Sigmoid colon (tissue), 7 donors: Measurements from ENCODE around the gene NUP205. TPM values are rescaled to one million over a fixed set of nuclear protein-coding genes. Genes with fewer than 3 reads are reported as not detected.

ENCODE experiments used
- DNase-seq: peaks from one replicate; pipeline ENCODE4 v3.0.0-alpha.2; 2019
- H3K27ac ChIP-seq, 4 donors: fragments of 200-600 bp; sonication (generic); one replicate each; pipeline ENCODE4 v1.5.1; 2016 to 2019; ENCODE audit warnings: mild to moderate bottlenecking in 1 of 4
- H3K27me3 ChIP-seq, 3 donors: fragments of 200-600 bp; sonication (generic); one replicate each; pipeline ENCODE4 v1.5.1; 2019; ENCODE audit warnings: mild to moderate bottlenecking in 1 of 3
- H3K36me3 ChIP-seq, 4 donors: fragments of 200-600 bp; sonication (generic); one replicate each; pipeline ENCODE4 v1.5.1; 2016 to 2019
- H3K4me1 ChIP-seq, 4 donors: fragments of 200-600 bp; sonication (generic); one replicate each; pipeline ENCODE4 v1.5.1; 2017 to 2019
- H3K4me3 ChIP-seq, 4 donors: fragments of 200-600 bp; sonication (generic); one replicate each; pipeline ENCODE4 v1.5.1; 2017 to 2019; ENCODE audit warnings: mild to moderate bottlenecking in 2 of 4, moderate library complexity in 1 of 4
- H3K9me3 ChIP-seq, 4 donors: fragments of 200-600 bp in 3 of 4; sonication (generic) in 3 of 4; one replicate each; pipeline versions ENCODE4 v1.5.1 to v1.6.1; 2013 to 2019
- EP300 ChIP-seq, 4 donors: sonication (generic); formaldehyde crosslinking; IDR thresholded peaks; one replicate each; pipeline ENCODE4 v1.6.1; 2017; ENCODE audit warnings: antibody characterized with exemption in 4 of 4
- POLR2A ChIP-seq, 2 donors: fragments of 450-650 bp; IDR thresholded peaks; one replicate each; pipeline ENCODE4 v1.6.1; 2016; ENCODE audit warnings: antibody characterized with exemption in 2 of 2, mild to moderate bottlenecking in 2 of 2, moderate library complexity in 2 of 2
- POLR2AphosphoS5 ChIP-seq, 4 donors: sonication (generic); formaldehyde crosslinking; IDR thresholded peaks; one replicate each; pipeline ENCODE4 v1.6.1; 2017; ENCODE audit warnings: antibody characterized with exemption in 4 of 4
- WGBS, 2 donors: extraction: QIAGEN DNeasy Blood & Tissue Kit; methylation state at CpG; one replicate each; pipeline ENCODE4 v1.1.7; 2013; 5-methylcytosine and 5-hydroxymethylcytosine counted together
- intact Hi-C: fragments of 100-400 bp; cut with DNase I; formaldehyde crosslinking; loops from one replicate; pipeline ENCODE4 v1.15.1; 2023
- polyA plus RNA-seq, 3 donors: library from polyadenylated mRNA; stranded (reverse); fragments of 200-250 nt; gene quantifications; one replicate each; pipeline ENCODE4 v1.2.3, GENCODE V29; 2013
- total RNA-seq, 4 donors: library from RNA; depleted of rRNA; stranded (reverse); fragments of >200 nt; gene quantifications; one replicate each; pipeline ENCODE4 v1.1.0, GENCODE V29; 2016
- TF ChIP-seq, protein P1 (sequence below), 4 experiments: fragments of 450-650 bp in 3 of 4; fragments of 200-600 bp in 1 of 4; IDR thresholded peaks; one replicate each; pipeline ENCODE4 v1.5.1; 2016 to 2019; ENCODE audit warnings: antibody characterized with exemption in 4 of 4, mild to moderate bottlenecking in 3 of 4, moderate library complexity in 2 of 4
- donor health status: healthy with polysubstance abuse.
- donor health status: Bipolar disorder and iron deficiency.
- donor health status: healthy.

Gene NUP205
- total and polyA plus RNA-seq, 7 donors, result 9.5 to 37.5 (median 21.9) TPM

DNA sequence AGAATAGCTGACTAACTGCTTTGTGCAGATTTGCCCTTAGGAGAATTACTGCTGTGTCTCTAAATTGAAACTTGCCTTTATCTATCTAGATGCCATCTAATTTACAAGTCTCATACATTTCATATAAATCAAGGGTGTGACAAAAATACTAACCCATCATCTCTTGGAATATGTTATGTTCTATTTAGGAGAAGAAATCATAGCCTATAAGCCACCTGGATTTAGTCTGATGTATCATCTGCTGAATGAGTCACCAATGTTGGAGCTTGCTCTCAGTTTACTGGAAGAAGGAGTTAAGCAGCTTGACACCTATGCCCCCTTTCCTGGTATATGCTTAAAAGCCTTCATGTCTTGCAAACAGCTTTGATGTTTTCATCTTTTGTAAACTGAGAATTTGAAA lies 43.5 kb downstream of the NUP205 start:
- H3K4me1 ChIP-seq, result no peaks in the 10 kb centered on the region
- no peak overlapping the region for H3K27ac ChIP-seq
- H3K4me3 ChIP-seq, result no peak overlapping the region
- intact Hi-C loops, result no loop called here
- TF ChIP-seq POLR2A (IDR thresholded peaks at IDR 0.05) (no peak), POLR2AphosphoS5 (IDR thresholded peaks at IDR 0.05) (no peak), EP300 (IDR thresholded peaks at IDR 0.05) (no peak)
- TF ChIP-seq, protein P1, sequence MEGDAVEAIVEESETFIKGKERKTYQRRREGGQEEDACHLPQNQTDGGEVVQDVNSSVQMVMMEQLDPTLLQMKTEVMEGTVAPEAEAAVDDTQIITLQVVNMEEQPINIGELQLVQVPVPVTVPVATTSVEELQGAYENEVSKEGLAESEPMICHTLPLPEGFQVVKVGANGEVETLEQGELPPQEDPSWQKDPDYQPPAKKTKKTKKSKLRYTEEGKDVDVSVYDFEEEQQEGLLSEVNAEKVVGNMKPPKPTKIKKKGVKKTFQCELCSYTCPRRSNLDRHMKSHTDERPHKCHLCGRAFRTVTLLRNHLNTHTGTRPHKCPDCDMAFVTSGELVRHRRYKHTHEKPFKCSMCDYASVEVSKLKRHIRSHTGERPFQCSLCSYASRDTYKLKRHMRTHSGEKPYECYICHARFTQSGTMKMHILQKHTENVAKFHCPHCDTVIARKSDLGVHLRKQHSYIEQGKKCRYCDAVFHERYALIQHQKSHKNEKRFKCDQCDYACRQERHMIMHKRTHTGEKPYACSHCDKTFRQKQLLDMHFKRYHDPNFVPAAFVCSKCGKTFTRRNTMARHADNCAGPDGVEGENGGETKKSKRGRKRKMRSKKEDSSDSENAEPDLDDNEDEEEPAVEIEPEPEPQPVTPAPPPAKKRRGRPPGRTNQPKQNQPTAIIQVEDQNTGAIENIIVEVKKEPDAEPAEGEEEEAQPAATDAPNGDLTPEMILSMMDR (IDR thresholded peaks at IDR 0.05), result no peak
- H3K27me3 ChIP-seq, result no peaks in the 10 kb centered on the region
- H3K9me3 ChIP-seq, result no peaks in the 10 kb centered on the region
- DNase-seq, result no peak
- H3K36me3 ChIP-seq, result peaks cover 5 to 93% (median 13%) of the 10 kb centered on the region in 4 donors

DNA sequence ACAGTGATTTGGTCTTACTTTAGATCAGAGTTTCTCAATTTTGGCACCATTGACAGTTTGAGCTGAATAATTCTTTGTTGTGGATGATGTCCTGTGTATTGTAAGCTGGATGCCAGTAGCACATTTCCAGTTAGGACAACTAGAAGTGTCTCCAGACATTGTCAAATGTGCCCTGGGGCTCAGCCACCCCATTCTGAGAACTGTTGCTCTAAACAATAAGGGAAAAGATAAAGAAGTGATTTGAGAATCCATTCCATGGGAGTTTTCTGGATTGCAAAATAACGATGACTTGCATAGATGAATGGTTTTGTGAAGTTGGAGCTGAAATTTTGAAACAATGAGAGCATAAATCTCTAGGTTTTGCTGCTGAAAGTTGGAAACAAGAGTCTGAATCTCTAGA lies 44.6 kb downstream of the NUP205 start:
- Histone ChIP-seq H3K4me1 (no peaks in the 10 kb centered on the region), H3K9me3 (no peaks in the 10 kb centered on the region), H3K27ac (no peak overlapping the region), H3K36me3 (peaks cover 5 to 95% (median 17%) of the 10 kb centered on the region in 4 donors), H3K27me3 (no peaks in the 10 kb centered on the region), H3K4me3 (no peak overlapping the region)
- intact Hi-C loops, result no loop called here
- TF ChIP-seq POLR2A (IDR thresholded peaks at IDR 0.05) (no peak), POLR2AphosphoS5 (IDR thresholded peaks at IDR 0.05) (no peak), EP300 (IDR thresholded peaks at IDR 0.05) (no peak)
- TF ChIP-seq, protein P1 (IDR thresholded peaks at IDR 0.05), result no peak
- 91% methylated on average over 1 of the region's 1 CpG for WGBS, 2 donors
- no peak for DNase-seq

DNA sequence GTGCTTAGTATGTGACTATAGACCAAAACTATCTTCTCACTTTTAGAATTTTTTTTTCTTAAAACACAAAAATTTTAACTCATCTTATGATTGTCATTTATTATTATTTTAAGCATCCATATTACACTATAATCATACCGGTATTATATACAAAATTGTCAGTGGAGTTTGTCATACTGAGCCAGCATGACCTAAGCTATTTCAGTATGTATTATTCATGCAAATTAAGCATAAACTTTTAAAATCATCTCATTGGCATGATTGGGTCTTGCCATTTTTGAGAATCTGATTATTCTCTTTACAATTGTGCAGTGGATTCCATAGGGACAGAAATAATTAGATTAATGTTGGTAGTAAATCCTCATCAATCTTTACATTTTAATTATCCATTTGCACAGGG lies 58.4 kb downstream of the NUP205 start:
- Histone ChIP-seq H3K4me1 (peaks cover 0 to 4% (median 1%) of the 10 kb centered on the region in 4 donors), H3K4me3 (no peak overlapping the region), H3K36me3 (peaks cover 0 to 70% (median 29%) of the 10 kb centered on the region in 4 donors), H3K27ac (no peak overlapping the region), H3K9me3 (no peaks in the 10 kb centered on the region), H3K27me3 (no peaks in the 10 kb centered on the region)
- no peak for DNase-seq
- TF ChIP-seq EP300 (IDR thresholded peaks at IDR 0.05) (no peak), POLR2A (IDR thresholded peaks at IDR 0.05) (no peak), POLR2AphosphoS5 (IDR thresholded peaks at IDR 0.05) (no peak)
- TF ChIP-seq, protein P1 (IDR thresholded peaks at IDR 0.05), result no peak
- intact Hi-C loops, result no loop called here
- 96 to 98% methylated on average over 1 of the region's 1 CpG for whole genome bisulfite sequencing, 2 donors

DNA sequence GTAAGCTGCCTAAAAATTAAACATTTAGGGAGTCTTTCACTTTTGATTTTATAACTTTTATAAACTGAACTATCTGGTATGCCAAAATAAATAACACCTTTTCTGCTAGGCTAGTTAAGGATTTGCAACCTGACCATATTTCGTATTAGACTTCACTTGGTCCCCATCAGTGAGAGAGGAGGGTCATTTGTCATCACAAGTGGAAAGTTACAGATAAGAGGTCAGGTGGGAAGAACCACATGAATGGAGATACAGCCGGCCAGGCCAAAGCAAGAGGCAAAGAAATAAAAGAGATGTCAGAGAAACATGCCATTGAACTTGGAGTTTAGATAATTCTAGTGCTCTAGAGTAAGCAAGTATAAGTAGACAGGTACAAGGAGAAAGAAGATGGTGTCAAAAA lies 60.1 kb downstream of the NUP205 start:
- Histone ChIP-seq H3K36me3 (peaks cover 0 to 57% (median 30%) of the 10 kb centered on the region in 4 donors), H3K4me3 (no peak overlapping the region), H3K9me3 (no peaks in the 10 kb centered on the region), H3K4me1 (peaks cover 0 to 9% (median 3%) of the 10 kb centered on the region in 4 donors), H3K27ac (no peak overlapping the region), H3K27me3 (no peaks in the 10 kb centered on the region)
- TF ChIP-seq POLR2A (IDR thresholded peaks at IDR 0.05) (no peak), POLR2AphosphoS5 (IDR thresholded peaks at IDR 0.05) (no peak), EP300 (IDR thresholded peaks at IDR 0.05) (no peak)
- TF ChIP-seq, protein P1 (IDR thresholded peaks at IDR 0.05), result no peak
- DNase-seq, result no peak
- WGBS, 2 donors, result 68 to 95% methylated on average over 2 of the region's 2 CpGs
- intact Hi-C loops, result no loop called here

DNA sequence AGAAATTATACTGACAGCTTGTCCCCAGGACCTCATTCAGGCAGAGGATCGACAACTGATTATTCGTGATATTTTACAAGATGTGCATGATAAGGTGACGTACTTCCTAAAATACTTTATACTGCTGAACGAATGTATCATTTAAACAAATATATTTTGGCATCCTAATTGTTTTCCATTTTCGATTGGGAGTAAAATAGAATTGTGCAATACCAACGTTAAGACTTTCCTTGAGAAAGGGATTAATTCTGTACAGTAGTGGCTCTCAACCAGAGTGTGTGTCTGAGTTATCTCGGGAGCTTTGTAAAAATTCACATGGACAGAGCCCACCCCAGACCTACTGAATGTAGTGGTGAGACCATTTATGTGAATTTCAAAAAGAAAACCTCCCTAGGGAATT lies 60.8 kb downstream of the NUP205 start:
- intact Hi-C loops, result no loop called here
- Histone ChIP-seq H3K36me3 (peaks cover 0 to 62% (median 34%) of the 10 kb centered on the region in 4 donors), H3K27me3 (no peaks in the 10 kb centered on the region), H3K9me3 (no peaks in the 10 kb centered on the region), H3K4me1 (peaks cover 0 to 9% (median 3%) of the 10 kb centered on the region in 4 donors), H3K27ac (no peak overlapping the region), H3K4me3 (no peak overlapping the region)
- TF ChIP-seq POLR2A (IDR thresholded peaks at IDR 0.05) (no peak), POLR2AphosphoS5 (IDR thresholded peaks at IDR 0.05) (no peak), EP300 (IDR thresholded peaks at IDR 0.05) (no peak)
- TF ChIP-seq, protein P1 (IDR thresholded peaks at IDR 0.05), result no peak
- no peak for DNase-seq
- 83 to 88% methylated on average over 7 of the region's 7 CpGs for WGBS, 2 donors
